Measurements from ENCODE around the gene PRMT1. TPM values are rescaled to one million over a fixed set of nuclear protein-coding genes. Genes with fewer than 3 reads are reported as not detected.

The PRMT1 gene
- polyA plus RNA-seq, 1 of the 3 experiments (the other 2 are of a cell fraction), result 789 TPM

GRCh38 chr19:49653466-49653806 lies 23.6 kb upstream of the PRMT1 start:
- Histone ChIP-seq H3K9me2 (no peaks in the 10 kb centered on the region), H3K4me1 (ENCODE audit: control insufficient read depth in 1 of 2, insufficient read depth in 2 of 2, low read depth in 1 of 2, low read length in 1 of 2) (no peaks in the 10 kb centered on the region), H3K27ac (ENCODE audit: low read depth in 2 of 2, low read length in 1 of 2) (no peak overlapping the region), H3K4me2 (no peak overlapping the region), H2AFZ (ENCODE audit: low read depth) (no peak overlapping the region), H3F3A (replicated peaks; ENCODE audit: insufficient read depth) (no peaks in the 10 kb centered on the region), H3K27me3 (ENCODE audit: insufficient read depth) (no peaks in the 10 kb centered on the region), H3K9ac (no peak overlapping the region), H3K36me3 (replicated peaks in 1 of 2; ENCODE audit: control insufficient read depth in 1 of 2, insufficient read depth in 2 of 2, low read length in 1 of 2) (peaks cover 14 to 70% of the 10 kb centered on the region in 2 experiments), H3K4me3 (ENCODE audit: low read depth in 2 of 2, low read length in 1 of 2) (no peak overlapping the region), H3K9me3 (no peaks in the 10 kb centered on the region), H3K79me2 (ENCODE audit: insufficient read depth) (peaks cover 22% of the 10 kb centered on the region), H4K20me1 (ENCODE audit: insufficient read depth) (0 out of 2 replicates have a peak, but pooled peaks cover 10% of the 10 kb centered on the region)
- ChIA-PET POLR2A (no interaction called here), CTCF (interaction anchor here (5.5 kb wide), 1 partner anchor 19 kb away, joined by 26 read pairs; no protein-coding TSS in a partner anchor)
- no peak for DNase-seq
- 96% methylated on average over 13 of the region's 13 CpGs for WGBS (ENCODE audit: low lambda C conversion rate)
- TF ChIP-seq, protein P1, sequence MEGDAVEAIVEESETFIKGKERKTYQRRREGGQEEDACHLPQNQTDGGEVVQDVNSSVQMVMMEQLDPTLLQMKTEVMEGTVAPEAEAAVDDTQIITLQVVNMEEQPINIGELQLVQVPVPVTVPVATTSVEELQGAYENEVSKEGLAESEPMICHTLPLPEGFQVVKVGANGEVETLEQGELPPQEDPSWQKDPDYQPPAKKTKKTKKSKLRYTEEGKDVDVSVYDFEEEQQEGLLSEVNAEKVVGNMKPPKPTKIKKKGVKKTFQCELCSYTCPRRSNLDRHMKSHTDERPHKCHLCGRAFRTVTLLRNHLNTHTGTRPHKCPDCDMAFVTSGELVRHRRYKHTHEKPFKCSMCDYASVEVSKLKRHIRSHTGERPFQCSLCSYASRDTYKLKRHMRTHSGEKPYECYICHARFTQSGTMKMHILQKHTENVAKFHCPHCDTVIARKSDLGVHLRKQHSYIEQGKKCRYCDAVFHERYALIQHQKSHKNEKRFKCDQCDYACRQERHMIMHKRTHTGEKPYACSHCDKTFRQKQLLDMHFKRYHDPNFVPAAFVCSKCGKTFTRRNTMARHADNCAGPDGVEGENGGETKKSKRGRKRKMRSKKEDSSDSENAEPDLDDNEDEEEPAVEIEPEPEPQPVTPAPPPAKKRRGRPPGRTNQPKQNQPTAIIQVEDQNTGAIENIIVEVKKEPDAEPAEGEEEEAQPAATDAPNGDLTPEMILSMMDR (IDR thresholded peaks at IDR 0.05), result no peak
- TF ChIP-seq GABPA (IDR thresholded peaks at IDR 0.05; ENCODE audit: low read depth) (no peak), SMC3 (IDR thresholded peaks at IDR 0.05; ENCODE audit: low read depth, low read length) (no peak), POLR2AphosphoS5 (IDR thresholded peaks at IDR 0.05; ENCODE audit: low read depth, low read length) (no peak), PBX3 (IDR thresholded peaks at IDR 0.05) (no peak), RAD21 (IDR thresholded peaks at IDR 0.05; ENCODE audit: low read length) (no peak), EZH2phosphoT487 (IDR thresholded peaks at IDR 0.05; ENCODE audit: borderline replicate concordance, low read depth) (no peak), JUND (IDR thresholded peaks at IDR 0.05) (no peak), SIN3A (IDR thresholded peaks at IDR 0.05; ENCODE audit: borderline replicate concordance, low read depth, low read length) (no peak), FOXJ3 (CRISPR knock-in tag; IDR thresholded peaks at IDR 0.05) (no peak), TAF1 (IDR thresholded peaks at IDR 0.05; ENCODE audit: borderline replicate concordance, low read depth, low read length) (no peak), TCF12 (IDR thresholded peaks at IDR 0.05) (no peak), RXRA (IDR thresholded peaks at IDR 0.05; ENCODE audit: borderline replicate concordance, low read depth) (no peak), USF1 (IDR thresholded peaks at IDR 0.05; ENCODE audit: borderline replicate concordance, low read depth) (no peak), NRF1 (IDR thresholded peaks at IDR 0.05; ENCODE audit: low read depth, low read length) (no peak), NFIC (IDR thresholded peaks at IDR 0.05; ENCODE audit: borderline replicate concordance) (no peak), FOSL2 (IDR thresholded peaks at IDR 0.05; ENCODE audit: borderline replicate concordance, low read depth) (no peak), TEAD4 (IDR thresholded peaks at IDR 0.05; ENCODE audit: borderline replicate concordance, insufficient read depth) (no peak)
- TF ChIP-seq, protein P2, sequence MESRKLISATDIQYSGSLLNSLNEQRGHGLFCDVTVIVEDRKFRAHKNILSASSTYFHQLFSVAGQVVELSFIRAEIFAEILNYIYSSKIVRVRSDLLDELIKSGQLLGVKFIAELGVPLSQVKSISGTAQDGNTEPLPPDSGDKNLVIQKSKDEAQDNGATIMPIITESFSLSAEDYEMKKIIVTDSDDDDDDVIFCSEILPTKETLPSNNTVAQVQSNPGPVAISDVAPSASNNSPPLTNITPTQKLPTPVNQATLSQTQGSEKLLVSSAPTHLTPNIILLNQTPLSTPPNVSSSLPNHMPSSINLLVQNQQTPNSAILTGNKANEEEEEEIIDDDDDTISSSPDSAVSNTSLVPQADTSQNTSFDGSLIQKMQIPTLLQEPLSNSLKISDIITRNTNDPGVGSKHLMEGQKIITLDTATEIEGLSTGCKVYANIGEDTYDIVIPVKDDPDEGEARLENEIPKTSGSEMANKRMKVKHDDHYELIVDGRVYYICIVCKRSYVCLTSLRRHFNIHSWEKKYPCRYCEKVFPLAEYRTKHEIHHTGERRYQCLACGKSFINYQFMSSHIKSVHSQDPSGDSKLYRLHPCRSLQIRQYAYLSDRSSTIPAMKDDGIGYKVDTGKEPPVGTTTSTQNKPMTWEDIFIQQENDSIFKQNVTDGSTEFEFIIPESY (IDR thresholded peaks at IDR 0.05; ENCODE audit: borderline replicate concordance, low read depth), result no peak
- TF ChIP-seq, protein P3, sequence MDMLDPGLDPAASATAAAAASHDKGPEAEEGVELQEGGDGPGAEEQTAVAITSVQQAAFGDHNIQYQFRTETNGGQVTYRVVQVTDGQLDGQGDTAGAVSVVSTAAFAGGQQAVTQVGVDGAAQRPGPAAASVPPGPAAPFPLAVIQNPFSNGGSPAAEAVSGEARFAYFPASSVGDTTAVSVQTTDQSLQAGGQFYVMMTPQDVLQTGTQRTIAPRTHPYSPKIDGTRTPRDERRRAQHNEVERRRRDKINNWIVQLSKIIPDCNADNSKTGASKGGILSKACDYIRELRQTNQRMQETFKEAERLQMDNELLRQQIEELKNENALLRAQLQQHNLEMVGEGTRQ (IDR thresholded peaks at IDR 0.05; ENCODE audit: borderline replicate concordance, low read depth, low read length), result no peak

Data from SK-N-SH (cell line).